ENCODE measurements around the gene USP13.
A peak's percentile ranks its signal among the peaks of the same experiment; 100 is the strongest.

The USP13 gene

GRCh38 chr3:179809639-179810038 is 156.8 kb downstream of the USP13 start:
- no peak overlapping the region for H3K4me3 ChIP-seq (ENCODE audit: low read depth, low read length)
- DNase-seq (ENCODE audit: low read depth), result no peak
- TF ChIP-seq MYC (IDR thresholded peaks at IDR 0.05; ENCODE audit: low read depth, low read length), result no peak
- TF ChIP-seq CTCF (IDR thresholded peaks at IDR 0.05; ENCODE audit: low read depth, low read length), result no peak
- TF ChIP-seq POLR2A (IDR thresholded peaks at IDR 0.05; ENCODE audit: extremely low read depth, insufficient read length), result no peak

GRCh38 chr3:179811321-179812095 is 158.7 kb downstream of the USP13 start:
- H3K4me3 ChIP-seq (ENCODE audit: low read depth, low read length), result no peak overlapping the region

DNA sequence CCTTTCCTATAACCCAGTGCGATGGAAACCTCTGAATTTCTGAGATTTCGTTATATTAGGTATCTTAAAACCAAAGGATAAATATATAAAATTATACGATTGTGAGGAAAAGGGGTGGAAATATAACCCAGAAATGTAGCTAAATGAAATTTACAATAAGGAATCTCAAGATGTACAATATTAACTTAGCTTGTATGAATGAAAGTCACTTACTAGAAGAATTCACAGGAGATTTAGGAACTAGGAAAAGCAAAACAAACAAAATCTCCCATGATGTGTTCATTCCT is 159.2 kb downstream of the USP13 start:
- no peak for DNase-seq (ENCODE audit: low read depth)
- TF ChIP-seq MAX (IDR thresholded peaks at IDR 0.05; ENCODE audit: low read depth, low read length) (no peak), CTCF (IDR thresholded peaks at IDR 0.05; ENCODE audit: low read depth, low read length) (no peak), MYC (IDR thresholded peaks at IDR 0.05; ENCODE audit: low read depth, low read length) (no peak), POLR2A (IDR thresholded peaks at IDR 0.05; ENCODE audit: extremely low read depth, insufficient read length) (no peak)
- no peak overlapping the region for H3K4me3 ChIP-seq (ENCODE audit: low read depth, low read length)

More at GRCh38 chr3:179811321-179812095, 158.7 kb downstream of the USP13 start:
- DNase-seq (ENCODE audit: low read depth), result peak; percentile 69
- TF ChIP-seq MYC (IDR thresholded peaks at IDR 0.05; ENCODE audit: low read depth, low read length), result no peak
- TF ChIP-seq POLR2A (IDR thresholded peaks at IDR 0.05; ENCODE audit: extremely low read depth, insufficient read length), result no peak
- peak; percentile 62 for TF ChIP-seq CTCF (IDR thresholded peaks at IDR 0.05; ENCODE audit: low read depth, low read length)

DNA sequence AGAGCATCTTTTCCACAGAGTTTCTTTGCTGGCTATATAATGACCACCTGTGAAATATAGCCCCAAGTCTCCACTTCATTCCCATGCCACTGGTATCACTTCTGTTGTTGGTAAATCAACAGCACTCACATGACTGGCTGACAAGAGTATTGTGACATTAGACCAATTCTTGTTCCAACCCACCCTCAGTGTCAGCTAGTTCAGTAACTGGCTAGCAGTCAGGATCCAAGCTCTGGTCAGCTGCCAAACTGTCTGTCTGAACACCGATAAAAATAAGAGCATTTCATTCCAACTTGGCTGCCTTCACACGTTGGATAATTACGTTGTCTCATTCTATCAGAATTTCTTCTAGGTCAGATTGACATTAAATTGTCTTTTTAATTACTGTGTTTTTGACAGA is 166.5 kb downstream of the USP13 start:
- H3K4me3 ChIP-seq (ENCODE audit: low read depth, low read length), result no peak overlapping the region
- TF ChIP-seq CTCF (IDR thresholded peaks at IDR 0.05; ENCODE audit: low read depth, low read length) (no peak), MYC (IDR thresholded peaks at IDR 0.05; ENCODE audit: low read depth, low read length) (no peak), MAX (IDR thresholded peaks at IDR 0.05; ENCODE audit: low read depth, low read length) (no peak)
- no peak for DNase-seq (ENCODE audit: low read depth)

GRCh38 chr3:179822296-179822695 is 169.5 kb downstream of the USP13 start:
- DNase-seq (ENCODE audit: low read depth), result no peak
- H3K4me3 ChIP-seq (ENCODE audit: low read depth, low read length), result no peak overlapping the region
- no peak for TF ChIP-seq POLR2A (IDR thresholded peaks at IDR 0.05; ENCODE audit: extremely low read depth, insufficient read length)
- no peak for TF ChIP-seq MYC (IDR thresholded peaks at IDR 0.05; ENCODE audit: low read depth, low read length)
- TF ChIP-seq MAX (IDR thresholded peaks at IDR 0.05; ENCODE audit: low read depth, low read length), result no peak
- no peak for TF ChIP-seq CTCF (IDR thresholded peaks at IDR 0.05; ENCODE audit: low read depth, low read length)

All from NB4 (cell line).